ENCODE measurements around the gene PAX5.

The PAX5 gene

GRCh38 chr9:37011530-37011929, 22.5 kb downstream of the PAX5 start:
- DNase-seq = no peak

DNA sequence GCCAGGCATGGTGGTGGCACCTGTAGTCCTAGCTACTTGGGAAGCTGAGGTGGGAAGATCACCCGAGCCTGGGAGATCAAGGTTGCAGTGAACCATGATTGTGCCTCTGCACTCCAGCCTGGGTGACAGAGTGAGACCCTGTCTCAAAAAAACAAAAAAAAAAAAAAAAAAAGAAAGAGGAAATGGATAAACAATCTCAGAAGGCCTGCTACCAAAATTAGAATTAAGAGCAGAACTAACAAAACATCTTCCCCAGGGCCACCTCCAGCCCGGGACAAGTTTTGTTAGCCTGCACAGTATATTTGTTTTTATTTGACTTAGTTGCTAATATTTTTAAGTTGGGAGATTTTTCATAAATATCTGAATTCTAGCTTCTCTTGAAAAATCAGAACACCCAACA, 23.1 kb downstream of the PAX5 start:
- no peak for DNase-seq

- no peak for DNase-seq
Measured at GRCh38 chr9:37010180-37010579, 23.9 kb downstream of the PAX5 start.

GRCh38 chr9:37007295-37007694, 26.8 kb downstream of the PAX5 start:
- DNase-seq = no peak

GRCh38 chr9:37005517-37006140, 28.4 kb downstream of the PAX5 start:
- DNase-seq = no peak

GRCh38 chr9:37004424-37004935, 29.6 kb downstream of the PAX5 start:
- no peak for DNase-seq

DNA sequence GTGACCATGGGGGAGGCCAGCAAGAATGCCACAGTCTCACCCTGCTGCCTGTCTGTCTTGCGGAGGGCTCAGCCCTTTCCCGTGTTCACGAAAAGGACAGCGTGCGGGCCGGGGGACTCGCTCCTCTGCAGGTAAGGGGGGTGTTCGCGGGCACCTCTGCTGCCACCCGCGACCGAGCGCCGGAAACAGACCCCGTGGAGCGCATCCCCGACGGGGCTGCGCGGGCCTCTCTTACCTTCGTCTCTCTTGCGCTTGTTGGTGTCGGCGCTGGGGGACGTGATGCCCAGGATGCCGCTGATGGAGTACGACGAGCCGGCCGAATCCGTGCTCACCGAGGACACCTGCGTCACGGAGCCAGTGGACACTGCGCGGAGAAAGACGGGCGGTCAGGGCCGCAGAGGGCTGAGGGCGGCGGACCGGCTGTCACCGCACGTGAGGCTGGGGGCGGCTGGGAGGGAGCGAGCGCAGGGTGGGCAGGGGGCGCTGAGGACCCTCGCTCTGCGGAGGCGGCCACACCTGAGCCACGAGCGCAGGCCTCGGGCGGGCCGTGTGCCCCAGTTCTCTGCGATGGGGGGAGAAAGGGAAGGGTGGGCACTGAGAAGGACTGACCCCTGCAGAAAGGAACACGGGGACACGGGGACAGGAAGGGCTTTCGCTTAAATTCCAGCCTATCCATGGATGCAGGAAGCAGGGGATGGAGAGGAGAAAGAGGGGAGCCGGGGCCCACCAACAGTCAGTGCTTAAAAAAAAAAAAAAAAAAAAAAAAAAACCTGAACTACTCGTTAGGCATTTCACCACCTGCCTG, 31.5 kb downstream of the PAX5 start:
- no peak for DNase-seq

DNA sequence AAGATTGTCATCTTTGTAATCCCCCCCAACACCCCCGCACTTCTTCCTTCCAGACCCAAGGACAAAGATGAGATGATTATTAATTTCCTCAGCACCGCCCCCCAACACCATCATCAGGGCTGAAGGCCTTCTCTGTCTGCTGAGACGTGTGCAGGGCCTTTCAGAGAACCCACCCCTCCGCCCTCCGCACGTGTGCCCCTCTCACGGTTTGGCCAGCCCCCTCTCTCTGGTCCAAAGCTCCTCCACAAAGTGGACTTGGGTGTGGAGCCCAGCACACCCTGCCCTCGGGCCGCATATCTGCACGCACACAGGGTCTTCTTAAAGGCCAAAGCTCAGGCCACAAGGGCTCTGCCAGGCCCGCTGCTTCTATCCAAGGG, 32.0 kb downstream of the PAX5 start:
- DNase-seq = no peak

DNA sequence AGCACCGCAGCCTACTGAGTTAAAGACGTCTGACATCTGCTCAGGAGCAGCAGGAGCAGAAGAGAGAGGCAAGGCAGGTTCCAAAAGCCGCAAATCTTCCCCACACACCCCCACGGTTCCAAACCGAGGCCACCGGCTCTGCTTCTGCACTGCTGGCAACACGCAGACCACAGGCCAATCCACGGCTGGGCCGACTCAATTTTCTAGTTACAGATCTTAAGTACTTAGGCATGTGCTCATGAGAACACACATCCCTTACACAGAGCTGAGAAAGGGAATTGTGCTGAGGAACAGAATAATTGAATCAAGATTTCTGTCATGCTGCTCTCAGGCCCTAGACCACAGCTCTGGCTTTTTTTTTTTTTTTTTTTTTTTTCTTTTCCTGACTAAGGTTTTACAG, 32.6 kb downstream of the PAX5 start:
- DNase-seq = no peak

DNA sequence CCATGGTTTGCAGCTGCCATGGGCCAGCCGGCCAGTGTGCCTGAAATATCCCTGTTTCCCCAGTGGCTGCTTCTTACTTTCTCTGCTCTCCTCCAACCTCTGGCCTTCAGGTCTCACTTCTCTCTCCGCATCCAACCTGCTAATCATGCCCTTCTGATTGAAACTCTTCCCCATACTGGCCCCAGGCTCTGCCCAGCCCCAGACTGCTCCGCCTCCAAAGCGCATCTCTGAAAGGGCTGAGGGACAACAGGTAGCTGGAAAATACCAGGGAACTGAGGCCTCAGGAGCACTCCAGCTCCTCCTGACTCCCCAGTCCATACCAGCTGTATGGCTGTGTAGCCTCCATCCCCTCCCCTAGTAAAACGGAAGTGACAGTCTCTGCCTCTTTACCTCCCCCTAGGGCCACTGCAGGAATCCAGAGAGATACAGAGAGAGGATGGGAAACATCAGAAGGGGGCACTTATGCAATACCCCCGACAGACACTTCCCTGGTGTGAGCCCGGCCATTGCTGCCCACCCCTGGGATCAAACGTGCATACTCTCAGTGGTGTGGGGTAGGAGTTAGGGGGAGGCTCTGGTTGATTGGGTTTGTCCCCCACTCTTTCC, 34.2 kb downstream of the PAX5 start:
- no peak for DNase-seq

GRCh38 chr9:36997414-36997813, 36.7 kb downstream of the PAX5 start:
- no peak for DNase-seq

- DNase-seq = no peak
Measured at GRCh38 chr9:36996706-36997086, 37.4 kb downstream of the PAX5 start.

GRCh38 chr9:36995927-36996705, 38.0 kb downstream of the PAX5 start:
- peak; percentile 57 for DNase-seq

DNA sequence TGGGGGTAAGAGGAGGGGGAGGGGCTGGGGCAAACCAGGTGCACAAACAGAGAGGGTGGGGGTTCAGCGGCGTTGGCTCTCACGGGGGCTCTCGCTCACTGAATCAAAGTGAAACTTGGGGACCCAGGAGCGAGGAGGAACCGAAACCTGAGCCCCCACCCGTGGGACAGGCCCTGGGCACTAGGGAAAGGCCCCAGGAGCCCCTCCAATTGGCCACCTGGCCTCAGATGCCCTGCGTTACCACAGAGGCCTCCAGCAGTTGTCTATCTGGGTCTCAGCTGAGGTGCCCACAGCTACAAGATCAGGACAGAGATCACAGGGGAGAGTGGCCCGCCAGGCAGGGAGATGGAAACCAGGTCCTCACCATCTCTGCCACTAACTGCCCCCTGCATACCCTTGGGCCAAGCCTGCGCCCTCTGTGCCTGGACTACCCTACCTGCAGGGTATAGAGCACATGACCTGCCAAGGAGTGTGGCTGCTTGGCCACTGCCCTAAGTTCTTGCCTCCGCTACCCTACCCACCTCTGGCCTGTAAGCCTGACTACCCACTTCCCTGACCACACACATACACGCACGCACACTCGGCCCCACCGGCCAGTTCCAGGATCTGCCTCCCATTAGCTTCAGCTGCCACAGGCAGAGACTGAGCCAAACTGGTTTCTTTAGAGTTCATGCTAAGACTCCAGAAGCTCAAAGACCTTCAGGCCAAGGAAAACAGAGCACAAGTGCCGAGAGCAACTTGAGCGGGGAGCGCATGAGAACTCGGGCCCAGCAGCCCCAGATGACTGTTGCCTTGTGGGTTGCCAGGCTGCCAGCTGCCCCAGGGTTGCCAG, 39.9 kb downstream of the PAX5 start:
- no peak for DNase-seq

- no peak for DNase-seq
Measured at GRCh38 chr9:36992501-36993316, 41.4 kb downstream of the PAX5 start.

DNA sequence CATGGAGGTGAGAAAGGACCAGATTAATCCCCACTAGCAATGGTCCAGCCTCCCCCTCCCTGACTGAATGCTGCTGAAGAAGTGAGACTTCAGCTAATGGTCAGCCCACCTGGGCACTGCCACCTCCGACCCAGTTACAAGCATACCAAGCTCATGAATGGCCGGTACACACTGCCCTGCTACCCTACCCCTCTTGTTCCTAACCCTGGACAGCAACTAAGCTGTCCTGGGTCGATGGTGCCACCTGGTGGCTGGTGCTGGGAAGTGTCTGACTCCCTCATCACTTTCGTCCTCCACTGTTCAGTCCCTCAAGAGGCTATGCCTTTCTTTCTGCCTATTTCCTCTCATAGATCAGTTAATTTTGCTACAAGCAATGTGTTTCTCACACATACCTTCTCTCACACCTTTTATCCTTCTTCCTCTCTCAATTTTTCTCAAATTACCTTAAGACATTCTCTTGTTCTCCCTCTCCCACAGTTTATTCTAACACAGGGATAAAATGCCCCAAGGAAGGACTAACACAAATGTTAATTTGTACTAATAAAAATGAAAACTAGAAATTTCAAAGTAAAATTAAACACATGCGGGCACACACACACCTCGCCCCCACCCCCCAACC, 42.4 kb downstream of the PAX5 start:
- DNase-seq = peak; percentile 57

DNA sequence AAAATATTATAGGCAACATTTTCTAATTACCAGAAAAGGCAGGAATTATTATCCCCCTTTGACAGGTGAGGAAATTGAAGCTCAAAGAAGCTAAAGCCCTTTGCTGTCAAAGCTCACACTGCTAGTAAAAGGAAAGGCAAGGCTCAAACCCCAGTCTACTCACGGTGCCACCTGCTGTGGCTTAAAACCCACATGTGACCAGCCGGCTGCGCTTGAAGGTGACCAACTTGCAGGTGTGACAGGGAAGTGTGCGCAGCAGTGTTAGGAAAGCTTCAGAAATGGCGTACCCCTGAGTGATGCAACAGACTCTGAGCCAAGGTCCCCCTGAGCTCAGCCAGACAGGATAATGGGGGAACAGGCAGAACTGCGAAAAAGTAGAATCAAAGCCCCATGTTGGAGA, 45.2 kb downstream of the PAX5 start:
- DNase-seq = no peak

GRCh38 chr9:36987891-36988290, 46.2 kb downstream of the PAX5 start:
- DNase-seq = no peak

DNA sequence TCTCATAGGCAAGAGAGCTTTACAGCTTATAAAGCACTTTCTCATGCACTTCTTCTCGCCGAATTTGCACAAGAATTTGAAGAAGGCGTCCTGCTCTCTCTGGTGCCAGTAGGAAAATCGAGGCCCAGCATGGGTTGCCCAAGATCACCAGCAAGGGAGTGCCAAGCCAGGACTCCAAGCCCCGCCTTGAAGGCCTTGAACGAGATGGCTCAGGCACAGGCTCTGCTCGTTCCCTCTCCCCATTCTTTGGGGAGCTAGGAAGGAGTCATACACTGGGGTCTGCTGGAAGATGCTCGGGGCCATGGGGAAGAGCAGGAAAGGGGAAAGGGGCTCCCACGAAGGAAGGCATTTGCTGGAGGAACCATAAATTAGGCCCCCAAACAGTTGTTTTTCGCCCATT, 46.7 kb downstream of the PAX5 start:
- DNase-seq = no peak

GRCh38 chr9:36986468-36987408, 47.3 kb downstream of the PAX5 start:
- DNase-seq = no peak
